GM18517 (cell line): ENCODE measurements around the gene IFNA2.
"Not testable (repeated sequence)": the region's sequence is repeated elsewhere in the genome, so short reads cannot be mapped to it uniquely, and the experiment has no call there.

Source experiments
- ATAC-seq: cut with Tn5 transposase; IDR thresholded peaks from one replicate; pipeline ENCODE4 v1.9.1; 2021; ENCODE audit warnings: mild to moderate bottlenecking, moderate library complexity; ENCODE audit not compliant: unreplicated experiment

The IFNA2 gene

GRCh38 chr9:21383627-21384026 is 1.6 kb downstream of the IFNA2 start:
- ATAC-seq = no peak

- peak; percentile 100 for ATAC-seq
Observed at GRCh38 chr9:21381448-21382339, 3.5 kb downstream of the IFNA2 start.

- ATAC-seq = not testable (repeated sequence)
Observed at GRCh38 chr9:21371467-21371866, 13.7 kb downstream of the IFNA2 start.

- ATAC-seq = no peak
Observed at GRCh38 chr9:21367957-21368356, 17.2 kb downstream of the IFNA2 start, which contains the start of gene IFNA13. IFNA13 (minus strand) TSS chr9:21368057; CDS start chr9:21368010, 47 bp downstream.

- peak; percentile 94 for ATAC-seq
Observed at GRCh38 chr9:21367169-21367568, 18.0 kb downstream of the IFNA2 start.

GRCh38 chr9:21362287-21362686 is 22.9 kb downstream of the IFNA2 start:
- ATAC-seq = no peak

GRCh38 chr9:21357479-21358460 is 27.4 kb downstream of the IFNA2 start:
- ATAC-seq = peak; percentile 93

- no peak for ATAC-seq
Observed at GRCh38 chr9:21350787-21351186, 34.4 kb downstream of the IFNA2 start, which contains the start of gene IFNA6. IFNA6 (minus strand) TSS chr9:21350887; CDS start chr9:21350887, 0 bp downstream.

- no peak for ATAC-seq
Observed at GRCh38 chr9:21348430-21348970, 36.7 kb downstream of the IFNA2 start.

GRCh38 chr9:21340735-21341134 is 44.5 kb downstream of the IFNA2 start:
- no peak for ATAC-seq

- no peak for ATAC-seq
Observed at GRCh38 chr9:21336457-21336856, 48.7 kb downstream of the IFNA2 start.

- peak; percentile 83 for ATAC-seq
Observed at GRCh38 chr9:21334701-21335632, 50.2 kb downstream of the IFNA2 start, which contains the start of gene KLHL9. KLHL9 (minus strand) TSS chr9:21335404; CDS start chr9:21334859, 545 bp downstream.
